ENCODE results near the gene IQCM.

The IQCM gene

GRCh38 chr4:149638073-149638472 is 177.6 kb downstream of the IQCM start:
- Histone ChIP-seq H3K27ac (ENCODE audit: poor library complexity, severe bottlenecking) (peak overlapping the region; percentile 50), H3K4me3 (ENCODE audit: severe bottlenecking) (no peak overlapping the region), H3K27me3 (ENCODE audit: insufficient read depth, poor library complexity, severe bottlenecking) (no peaks in the 10 kb centered on the region), H3K36me3 (ENCODE audit: low read depth) (no peaks in the 10 kb centered on the region), H3K9me3 (ENCODE audit: severe bottlenecking) (no peaks in the 10 kb centered on the region), H3K4me1 (ENCODE audit: insufficient read depth, poor library complexity, severe bottlenecking) (peaks cover 15% of the 10 kb centered on the region)
- ATAC-seq (ENCODE audit: low read depth) (peak; percentile 99), DNase-seq (ENCODE audit: low spot score) (no peak)
- TF ChIP-seq CTCF (IDR thresholded peaks at IDR 0.05; ENCODE audit: poor library complexity, severe bottlenecking): no peak

GRCh38 chr4:149634368-149634767 is 181.3 kb downstream of the IQCM start:
- ATAC-seq (ENCODE audit: low read depth) (no peak), DNase-seq (ENCODE audit: low spot score) (no peak)
- Histone ChIP-seq H3K9me3 (ENCODE audit: severe bottlenecking) (no peaks in the 10 kb centered on the region), H3K4me3 (ENCODE audit: severe bottlenecking) (no peak overlapping the region), H3K36me3 (ENCODE audit: low read depth) (no peaks in the 10 kb centered on the region), H3K27me3 (ENCODE audit: insufficient read depth, poor library complexity, severe bottlenecking) (no peaks in the 10 kb centered on the region), H3K4me1 (ENCODE audit: insufficient read depth, poor library complexity, severe bottlenecking) (peaks cover 15% of the 10 kb centered on the region), H3K27ac (ENCODE audit: poor library complexity, severe bottlenecking) (no peak overlapping the region)
- TF ChIP-seq CTCF (IDR thresholded peaks at IDR 0.05; ENCODE audit: poor library complexity, severe bottlenecking): no peak

GRCh38 chr4:149631629-149632028 is 184.0 kb downstream of the IQCM start:
- H3K27me3 ChIP-seq (ENCODE audit: insufficient read depth, poor library complexity, severe bottlenecking): no peaks in the 10 kb centered on the region
- no peak overlapping the region for H3K4me3 ChIP-seq (ENCODE audit: severe bottlenecking)
- TF ChIP-seq CTCF (IDR thresholded peaks at IDR 0.05; ENCODE audit: poor library complexity, severe bottlenecking): no peak
- ATAC-seq (ENCODE audit: low read depth) (no peak), DNase-seq (ENCODE audit: low spot score) (no peak)
- H3K27ac ChIP-seq (ENCODE audit: poor library complexity, severe bottlenecking): no peak overlapping the region
- H3K4me1 ChIP-seq (ENCODE audit: insufficient read depth, poor library complexity, severe bottlenecking): no peaks in the 10 kb centered on the region
- H3K9me3 ChIP-seq (ENCODE audit: severe bottlenecking): no peaks in the 10 kb centered on the region
- H3K36me3 ChIP-seq (ENCODE audit: low read depth): no peaks in the 10 kb centered on the region

- no peak for ATAC-seq (ENCODE audit: low read depth)
- no peak for TF ChIP-seq CTCF (IDR thresholded peaks at IDR 0.05; ENCODE audit: poor library complexity, severe bottlenecking)
- no peaks in the 10 kb centered on the region for H3K9me3 ChIP-seq (ENCODE audit: severe bottlenecking)
- H3K36me3 ChIP-seq (ENCODE audit: low read depth): no peaks in the 10 kb centered on the region
- no peak for DNase-seq (ENCODE audit: low spot score)
- no peak overlapping the region for H3K27ac ChIP-seq (ENCODE audit: poor library complexity, severe bottlenecking)
- H3K4me1 ChIP-seq (ENCODE audit: insufficient read depth, poor library complexity, severe bottlenecking): no peaks in the 10 kb centered on the region
- H3K4me3 ChIP-seq (ENCODE audit: severe bottlenecking): no peak overlapping the region
- H3K27me3 ChIP-seq (ENCODE audit: insufficient read depth, poor library complexity, severe bottlenecking): no peaks in the 10 kb centered on the region
Measured at GRCh38 chr4:149630064-149630463, 185.6 kb downstream of the IQCM start.

- H3K4me1 ChIP-seq (ENCODE audit: insufficient read depth, poor library complexity, severe bottlenecking): no peaks in the 10 kb centered on the region
- H3K9me3 ChIP-seq (ENCODE audit: severe bottlenecking): no peaks in the 10 kb centered on the region
- no peak overlapping the region for H3K4me3 ChIP-seq (ENCODE audit: severe bottlenecking)
- no peak overlapping the region for H3K27ac ChIP-seq (ENCODE audit: poor library complexity, severe bottlenecking)
- TF ChIP-seq CTCF (IDR thresholded peaks at IDR 0.05; ENCODE audit: poor library complexity, severe bottlenecking): no peak
- ATAC-seq (ENCODE audit: low read depth) (0 out of 3 replicates have a peak, but pooled peaks have one; percentile 12), DNase-seq (ENCODE audit: low spot score) (no peak)
- no peaks in the 10 kb centered on the region for H3K36me3 ChIP-seq (ENCODE audit: low read depth)
- H3K27me3 ChIP-seq (ENCODE audit: insufficient read depth, poor library complexity, severe bottlenecking): no peaks in the 10 kb centered on the region
Measured at GRCh38 chr4:149605601-149606378, 209.9 kb downstream of the IQCM start.
